ENCODE data around the gene AASDH. TPM values are rescaled to one million over a fixed set of nuclear protein-coding genes. Genes with fewer than 3 reads are reported as not detected.
A peak's percentile ranks its signal among the peaks of the same experiment; 100 is the strongest.

The AASDH gene
- polyA plus RNA-seq, 1 donor (not counting 4 experiments of a cell fraction or from before 2014, with no cell fraction given) = 15.5 TPM

GRCh38 chr4:56293121-56293520 lies 94.2 kb downstream of the AASDH start:
- no peaks in the 10 kb centered on the region for H3K36me3 ChIP-seq (ENCODE audit: control insufficient read depth in 2 of 2, extremely low read depth in 1 of 2, insufficient read depth in 2 of 2, low read length in 2 of 2)
- dilution Hi-C loops (cut with MboI; ENCODE audit: extremely low pct_ligation_motif_present, low sequenced_read_pairs) = no loop called here
- no peaks in the 10 kb centered on the region for H4K20me1 ChIP-seq (ENCODE audit: control insufficient read depth, extremely low read depth, insufficient read depth, low read length)
- H3K27me3 ChIP-seq (ENCODE audit: control insufficient read depth, extremely low read depth, insufficient read depth, low read length) = no peaks in the 10 kb centered on the region
- no peak overlapping the region for H3K4me3 ChIP-seq (ENCODE audit: control insufficient read depth in 2 of 3, extremely low read depth in 1 of 3, insufficient read depth in 2 of 3, low read depth in 1 of 3, low read length in 3 of 3)
- FAIRE-seq (no peak), DNase-seq (ENCODE audit: low read depth, low spot score) (no peak)
- no peaks in the 10 kb centered on the region for H3K4me1 ChIP-seq (ENCODE audit: control insufficient read depth, extremely low read depth, insufficient read depth, low read length)
- no peak overlapping the region for H3K27ac ChIP-seq (ENCODE audit: control insufficient read depth, insufficient read depth, low read length)
- no peaks in the 10 kb centered on the region for H3K9me3 ChIP-seq (ENCODE audit: control insufficient read depth, low read depth, low read length)
- no peaks in the 10 kb centered on the region for H3K9me1 ChIP-seq (ENCODE audit: control insufficient read depth, extremely low read depth, insufficient read depth, low read length)
- H3K79me2 ChIP-seq (ENCODE audit: control insufficient read depth, insufficient read depth, low read length) = no peaks in the 10 kb centered on the region
- no peak overlapping the region for H3K9ac ChIP-seq (ENCODE audit: control insufficient read depth, extremely low read depth, insufficient read depth, low read length)
- no peak overlapping the region for H2AFZ ChIP-seq (ENCODE audit: control insufficient read depth, low read length)
- no peak overlapping the region for H3K4me2 ChIP-seq (ENCODE audit: control insufficient read depth, extremely low read depth, insufficient read depth, low read depth, low read length)
- no peak for TF ChIP-seq EZH2 (IDR thresholded peaks at IDR 0.05; ENCODE audit: low read length)
- TF ChIP-seq CTCF (optimal IDR thresholded peaks at IDR 0.05 in 1 of 3, IDR thresholded peaks at IDR 0.05 in 1 of 3, conservative IDR thresholded peaks at IDR 0.05 in 1 of 3; ENCODE audit: extremely low read depth in 1 of 3, insufficient read depth in 2 of 3, low read length in 3 of 3) = no peak

GRCh38 chr4:56289934-56290333 lies 97.4 kb downstream of the AASDH start:
- Histone ChIP-seq H3K4me3 (ENCODE audit: control insufficient read depth in 2 of 3, extremely low read depth in 1 of 3, insufficient read depth in 2 of 3, low read depth in 1 of 3, low read length in 3 of 3) (peak overlapping the region in 2 of 3 experiments; percentile 13 to 48), H3K79me2 (ENCODE audit: control insufficient read depth, insufficient read depth, low read length) (no peaks in the 10 kb centered on the region), H3K4me2 (ENCODE audit: control insufficient read depth, extremely low read depth, insufficient read depth, low read depth, low read length) (peak overlapping the region; percentile 64), H3K9me3 (ENCODE audit: control insufficient read depth, low read depth, low read length) (no peaks in the 10 kb centered on the region), H2AFZ (ENCODE audit: control insufficient read depth, low read length) (peak overlapping the region; percentile 82), H3K27me3 (ENCODE audit: control insufficient read depth, extremely low read depth, insufficient read depth, low read length) (no peaks in the 10 kb centered on the region), H3K4me1 (ENCODE audit: control insufficient read depth, extremely low read depth, insufficient read depth, low read length) (no peaks in the 10 kb centered on the region), H3K27ac (ENCODE audit: control insufficient read depth, insufficient read depth, low read length) (no peak overlapping the region), H3K9me1 (ENCODE audit: control insufficient read depth, extremely low read depth, insufficient read depth, low read length) (no peaks in the 10 kb centered on the region), H3K36me3 (ENCODE audit: control insufficient read depth in 2 of 2, extremely low read depth in 1 of 2, insufficient read depth in 2 of 2, low read length in 2 of 2) (no peaks in the 10 kb centered on the region), H4K20me1 (ENCODE audit: control insufficient read depth, extremely low read depth, insufficient read depth, low read length) (no peaks in the 10 kb centered on the region), H3K9ac (ENCODE audit: control insufficient read depth, extremely low read depth, insufficient read depth, low read length) (no peak overlapping the region)
- dilution Hi-C loops (cut with MboI; ENCODE audit: extremely low pct_ligation_motif_present, low sequenced_read_pairs) = no loop called here
- DNase-seq (ENCODE audit: low read depth, low spot score) = no peak
- FAIRE-seq = no peak
- TF ChIP-seq EZH2 (IDR thresholded peaks at IDR 0.05; ENCODE audit: low read length) (no peak), CTCF (optimal IDR thresholded peaks at IDR 0.05 in 1 of 3, IDR thresholded peaks at IDR 0.05 in 1 of 3, conservative IDR thresholded peaks at IDR 0.05 in 1 of 3; ENCODE audit: extremely low read depth in 1 of 3, insufficient read depth in 2 of 3, low read length in 3 of 3) (no peak)
